Body of pancreas (tissue), 4 donors: ENCODE measurements around the gene RBM33.
A peak's percentile ranks its signal among the peaks of the same experiment; 100 is the strongest.

Experiments
- POLR2A ChIP-seq, 3 donors: fragments of 450-650 bp; IDR thresholded peaks; one replicate each; pipeline ENCODE4 v1.6.1; 2016; ENCODE audit warnings: antibody characterized with exemption in 3 of 3, mild to moderate bottlenecking in 2 of 3
- TF ChIP-seq, protein P1 (sequence below), 7 experiments: fragments of 450-650 bp in 4 of 7; fragments of 200-600 bp in 3 of 7; sonication (generic) in 3 of 7; IDR thresholded peaks; one replicate each; pipeline ENCODE4 v1.5.1; 2016 to 2019; ENCODE audit warnings: antibody characterized with exemption in 7 of 7

DNA sequence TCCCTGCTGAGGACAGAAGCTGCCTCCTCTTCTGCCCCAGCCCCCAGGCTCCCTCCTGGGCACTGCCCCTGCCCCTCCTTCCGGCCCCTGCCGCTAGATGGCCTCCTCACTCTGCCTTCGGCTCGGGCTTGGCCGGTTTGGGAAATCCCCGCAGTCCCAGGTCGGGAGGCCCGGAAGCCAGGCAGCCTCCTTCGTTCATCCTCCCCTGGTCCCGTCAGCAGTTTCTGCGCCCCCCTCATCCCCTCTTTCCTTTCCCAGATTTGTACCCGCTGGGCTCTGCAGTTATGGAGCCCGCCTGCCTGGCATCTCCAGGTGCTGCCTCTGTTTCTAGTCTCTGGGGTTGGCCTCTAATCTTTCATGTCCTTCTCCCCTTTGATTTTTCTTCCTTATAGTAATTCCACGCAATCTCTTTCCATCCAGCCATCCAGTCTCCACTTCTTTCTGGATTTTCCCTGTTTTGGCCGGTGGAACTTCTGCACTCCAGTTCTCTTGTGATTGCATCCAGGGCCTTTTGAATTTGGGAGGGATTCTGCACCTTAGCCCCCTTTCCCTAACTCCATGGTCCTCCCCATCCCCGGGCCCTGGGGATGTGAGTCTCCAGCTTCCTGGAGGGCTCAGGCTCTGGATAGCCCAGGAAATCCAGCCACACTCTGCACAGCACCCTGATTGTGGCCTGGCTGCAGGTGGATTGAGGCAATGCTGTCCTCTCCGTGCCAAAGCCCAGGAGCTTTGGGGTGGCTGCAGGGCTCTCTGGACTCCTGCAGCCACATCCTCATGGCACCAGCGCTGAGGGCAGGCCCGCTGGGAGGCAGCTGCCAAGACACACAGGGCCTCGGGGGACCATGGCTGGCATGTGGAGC is 171.1 kb downstream of the RBM33 start:
- TF ChIP-seq, protein P1, sequence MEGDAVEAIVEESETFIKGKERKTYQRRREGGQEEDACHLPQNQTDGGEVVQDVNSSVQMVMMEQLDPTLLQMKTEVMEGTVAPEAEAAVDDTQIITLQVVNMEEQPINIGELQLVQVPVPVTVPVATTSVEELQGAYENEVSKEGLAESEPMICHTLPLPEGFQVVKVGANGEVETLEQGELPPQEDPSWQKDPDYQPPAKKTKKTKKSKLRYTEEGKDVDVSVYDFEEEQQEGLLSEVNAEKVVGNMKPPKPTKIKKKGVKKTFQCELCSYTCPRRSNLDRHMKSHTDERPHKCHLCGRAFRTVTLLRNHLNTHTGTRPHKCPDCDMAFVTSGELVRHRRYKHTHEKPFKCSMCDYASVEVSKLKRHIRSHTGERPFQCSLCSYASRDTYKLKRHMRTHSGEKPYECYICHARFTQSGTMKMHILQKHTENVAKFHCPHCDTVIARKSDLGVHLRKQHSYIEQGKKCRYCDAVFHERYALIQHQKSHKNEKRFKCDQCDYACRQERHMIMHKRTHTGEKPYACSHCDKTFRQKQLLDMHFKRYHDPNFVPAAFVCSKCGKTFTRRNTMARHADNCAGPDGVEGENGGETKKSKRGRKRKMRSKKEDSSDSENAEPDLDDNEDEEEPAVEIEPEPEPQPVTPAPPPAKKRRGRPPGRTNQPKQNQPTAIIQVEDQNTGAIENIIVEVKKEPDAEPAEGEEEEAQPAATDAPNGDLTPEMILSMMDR (IDR thresholded peaks at IDR 0.05) = peak; percentile 60 to 86 (median 71)
- TF ChIP-seq POLR2A (IDR thresholded peaks at IDR 0.05) = no peak
